ENCODE results near the gene VPS37C. TPM values are rescaled to one million over a fixed set of nuclear protein-coding genes. Genes with fewer than 3 reads are reported as not detected.

VPS37C gene
- total and polyA plus RNA-seq, 2 of the 13 experiments (the other 11 are each of a cell fraction or from before 2014, with no cell fraction given): 7.5 to 8.8 TPM

GRCh38 chr11:61144511-61145179 lies 16.6 kb downstream of the VPS37C start:
- no peak for ATAC-seq
- Histone ChIP-seq H3K36me3 (replicated peaks in 1 of 2; ENCODE audit: control insufficient read depth in 1 of 2, insufficient read depth in 2 of 2, low read length in 2 of 2) (peaks cover 2 to 9% of the 10 kb centered on the region in 2 experiments; a peak in 4 of 5 replicates), H3K4me1 (ENCODE audit: insufficient read depth, low read length) (peaks cover 14% of the 10 kb centered on the region), H3K79me2 (ENCODE audit: insufficient read depth, low read length) (peaks cover 19% of the 10 kb centered on the region), H3K9ac (ENCODE audit: insufficient read depth, low read depth, low read length) (no peak overlapping the region), H3K27me3 (ENCODE audit: control insufficient read depth in 1 of 2, insufficient read depth in 2 of 2, low read length in 2 of 2) (no peaks in the 10 kb centered on the region), H3K4me2 (ENCODE audit: low read depth, low read length) (no peak overlapping the region), H3K27ac (ENCODE audit: extremely low read length, insufficient read depth, low read length) (no peak overlapping the region), H3K4me3 (replicated peaks in 1 of 3; ENCODE audit: insufficient read depth in 1 of 3, low read depth in 2 of 3, low read length in 3 of 3) (no peak overlapping the region), H2AFZ (ENCODE audit: low read length) (no peak overlapping the region), H4K20me1 (ENCODE audit: insufficient read depth, low read length) (peaks cover 12% of the 10 kb centered on the region; the same call in 1 of the 2 replicates), H3K9me3 (ENCODE audit: low read length) (no peaks in the 10 kb centered on the region)
- intact Hi-C loops (cut with micrococcal nuclease; ENCODE audit: unreplicated experiment): no loop called here
- FAIRE-seq: no peak
- 92% methylated on average over 14 of the region's 16 CpGs for WGBS (ENCODE audit: low lambda C conversion rate)
- CTCF ChIA-PET (ENCODE audit: low intra/inter-chr PET ratio, low total read pairs): no interaction called here
- in situ Hi-C loops (cut with HindIII; ENCODE audit: extremely low pct_ligation_motif_present, low pct_unique_long_range_greater_than_20kb): no loop called here
- no TSS peak for BruUV-seq (replicated peaks)
- TF ChIP-seq MTA1 (CRISPR knock-in tag; IDR thresholded peaks at IDR 0.05; ENCODE audit: borderline replicate concordance) (no peak), ZNF629 (CRISPR knock-in tag; conservative IDR thresholded peaks at IDR 0.05) (peak; percentile 88)
- POLR2A ChIA-PET: no interaction called here
- no peak for DNase-seq (ENCODE audit: low spot score)

- Histone ChIP-seq H3K4me3 (replicated peaks in 1 of 3; ENCODE audit: insufficient read depth in 1 of 3, low read depth in 2 of 3, low read length in 3 of 3) (no peak overlapping the region), H3K4me2 (ENCODE audit: low read depth, low read length) (no peak overlapping the region), H3K27ac (ENCODE audit: extremely low read length, insufficient read depth, low read length) (no peak overlapping the region), H2AFZ (ENCODE audit: low read length) (no peak overlapping the region), H3K9ac (ENCODE audit: insufficient read depth, low read depth, low read length) (no peak overlapping the region), H4K20me1 (ENCODE audit: insufficient read depth, low read length) (0 out of 2 replicates have a peak, but pooled peaks cover 7% of the 10 kb centered on the region), H3K79me2 (ENCODE audit: insufficient read depth, low read length) (peaks cover 2% of the 10 kb centered on the region), H3K36me3 (replicated peaks in 1 of 2; ENCODE audit: control insufficient read depth in 1 of 2, insufficient read depth in 2 of 2, low read length in 2 of 2) (peaks cover 0 to 11% of the 10 kb centered on the region in 2 experiments; a peak in 2 of 5 replicates), H3K27me3 (ENCODE audit: control insufficient read depth in 1 of 2, insufficient read depth in 2 of 2, low read length in 2 of 2) (no peaks in the 10 kb centered on the region), H3K9me3 (ENCODE audit: low read length) (no peaks in the 10 kb centered on the region), H3K4me1 (ENCODE audit: insufficient read depth, low read length) (peaks cover 6% of the 10 kb centered on the region)
- FAIRE-seq (no peak), DNase-seq (ENCODE audit: low spot score) (no peak), ATAC-seq (no peak)
- WGBS (ENCODE audit: low lambda C conversion rate): 96% methylated on average over 1 of the region's 1 CpG
- in situ Hi-C loops (cut with HindIII; ENCODE audit: extremely low pct_ligation_motif_present, low pct_unique_long_range_greater_than_20kb): no loop called here
- no TSS peak for BruUV-seq (replicated peaks)
- intact Hi-C loops (cut with micrococcal nuclease; ENCODE audit: unreplicated experiment): no loop called here
- ChIA-PET CTCF (ENCODE audit: low intra/inter-chr PET ratio, low total read pairs) (no interaction called here), POLR2A (no interaction called here)
- TF ChIP-seq ZNF784 (CRISPR knock-in tag; IDR thresholded peaks at IDR 0.05; ENCODE audit: borderline replicate concordance) (no peak), DRAP1 (CRISPR knock-in tag; IDR thresholded peaks at IDR 0.05) (no peak), ZNF788 (CRISPR knock-in tag; IDR thresholded peaks at IDR 0.05; ENCODE audit: borderline replicate concordance) (no peak), IRX3 (CRISPR knock-in tag; IDR thresholded peaks at IDR 0.05; ENCODE audit: borderline replicate concordance, low read depth) (no peak), NFYC (CRISPR knock-in tag; IDR thresholded peaks at IDR 0.05) (no peak), HNF4A (CRISPR knock-in tag; IDR thresholded peaks at IDR 0.05) (no peak)
- TF ChIP-seq, protein P1, sequence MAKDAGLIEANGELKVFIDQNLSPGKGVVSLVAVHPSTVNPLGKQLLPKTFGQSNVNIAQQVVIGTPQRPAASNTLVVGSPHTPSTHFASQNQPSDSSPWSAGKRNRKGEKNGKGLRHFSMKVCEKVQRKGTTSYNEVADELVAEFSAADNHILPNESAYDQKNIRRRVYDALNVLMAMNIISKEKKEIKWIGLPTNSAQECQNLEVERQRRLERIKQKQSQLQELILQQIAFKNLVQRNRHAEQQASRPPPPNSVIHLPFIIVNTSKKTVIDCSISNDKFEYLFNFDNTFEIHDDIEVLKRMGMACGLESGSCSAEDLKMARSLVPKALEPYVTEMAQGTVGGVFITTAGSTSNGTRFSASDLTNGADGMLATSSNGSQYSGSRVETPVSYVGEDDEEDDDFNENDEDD (CRISPR knock-in tag; IDR thresholded peaks at IDR 0.05; ENCODE audit: borderline replicate concordance): no peak
- TF ChIP-seq, protein P2, sequence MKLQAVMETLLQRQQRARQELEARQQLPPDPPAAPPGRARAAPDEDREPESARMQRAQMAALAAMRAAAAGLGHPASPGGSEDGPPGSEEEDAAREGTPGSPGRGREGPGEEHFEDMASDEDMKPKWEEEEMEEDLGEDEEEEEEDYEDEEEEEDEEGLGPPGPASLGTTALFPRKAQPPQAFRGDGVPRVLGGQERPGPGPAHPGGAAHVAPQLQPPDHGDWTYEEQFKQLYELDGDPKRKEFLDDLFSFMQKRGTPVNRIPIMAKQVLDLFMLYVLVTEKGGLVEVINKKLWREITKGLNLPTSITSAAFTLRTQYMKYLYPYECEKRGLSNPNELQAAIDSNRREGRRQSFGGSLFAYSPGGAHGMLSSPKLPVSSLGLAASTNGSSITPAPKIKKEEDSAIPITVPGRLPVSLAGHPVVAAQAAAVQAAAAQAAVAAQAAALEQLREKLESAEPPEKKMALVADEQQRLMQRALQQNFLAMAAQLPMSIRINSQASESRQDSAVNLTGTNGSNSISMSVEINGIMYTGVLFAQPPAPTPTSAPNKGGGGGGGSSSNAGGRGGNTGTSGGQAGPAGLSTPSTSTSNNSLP (IDR thresholded peaks at IDR 0.05; ENCODE audit: low read depth, low read length): no peak
- TF ChIP-seq, protein P3, sequence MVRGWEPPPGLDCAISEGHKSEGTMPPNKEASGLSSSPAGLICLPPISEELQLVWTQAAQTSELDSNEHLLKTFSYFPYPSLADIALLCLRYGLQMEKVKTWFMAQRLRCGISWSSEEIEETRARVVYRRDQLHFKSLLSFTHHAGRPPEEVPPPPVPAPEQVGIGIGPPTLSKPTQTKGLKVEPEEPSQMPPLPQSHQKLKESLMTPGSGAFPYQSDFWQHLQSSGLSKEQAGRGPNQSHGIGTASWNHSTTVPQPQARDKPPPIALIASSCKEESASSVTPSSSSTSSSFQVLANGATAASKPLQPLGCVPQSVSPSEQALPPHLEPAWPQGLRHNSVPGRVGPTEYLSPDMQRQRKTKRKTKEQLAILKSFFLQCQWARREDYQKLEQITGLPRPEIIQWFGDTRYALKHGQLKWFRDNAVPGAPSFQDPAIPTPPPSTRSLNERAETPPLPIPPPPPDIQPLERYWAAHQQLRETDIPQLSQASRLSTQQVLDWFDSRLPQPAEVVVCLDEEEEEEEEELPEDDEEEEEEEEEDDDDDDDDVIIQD (CRISPR knock-in tag; IDR thresholded peaks at IDR 0.05; ENCODE audit: low read depth): no peak
These were observed 18.8 kb downstream of the VPS37C start for GRCh38 chr11:61142424-61142823.

All from HepG2 (cell line).